ENCODE measurements around the gene TGFB1. TPM values are rescaled to one million over a fixed set of nuclear protein-coding genes. Genes with fewer than 3 reads are reported as not detected.

The TGFB1 gene
- total RNA-seq, 4 donors from 2014 or later, result 11.4 to 26.9 (median 22.2) TPM

GRCh38 chr19:41321204-41321599 lies 32.5 kb downstream of the TGFB1 start:
- 57 to 65% methylated on average over 7 of the region's 7 CpGs for WGBS, 2 donors
- no peak for TF ChIP-seq CTCF (IDR thresholded peaks at IDR 0.05)
- TF ChIP-seq POLR2A (IDR thresholded peaks at IDR 0.05), result no peak
- intact Hi-C loops (cut with DNase I; ENCODE audit: low total_unique reads), result no loop called here
- no peak for DNase-seq (ENCODE audit: low spot score in 2 of 2)
- no peak overlapping the region for H3K4me3 ChIP-seq (ENCODE audit: low read depth, poor library complexity, severe bottlenecking)

- TF ChIP-seq POLR2A (IDR thresholded peaks at IDR 0.05), result no peak
- no peak for TF ChIP-seq CTCF (IDR thresholded peaks at IDR 0.05)
- 82 to 85% methylated on average over 4 of the region's 4 CpGs for WGBS, 2 donors
- DNase-seq (ENCODE audit: low spot score in 2 of 2), result no peak
- intact Hi-C loops (cut with DNase I; ENCODE audit: low total_unique reads), result no loop called here
- no peak overlapping the region for H3K4me3 ChIP-seq (ENCODE audit: low read depth, poor library complexity, severe bottlenecking)
Observed at GRCh38 chr19:41320568-41320967, 33.2 kb downstream of the TGFB1 start.

GRCh38 chr19:41320185-41320518 lies 33.6 kb downstream of the TGFB1 start:
- TF ChIP-seq CTCF (IDR thresholded peaks at IDR 0.05), result no peak
- TF ChIP-seq POLR2A (IDR thresholded peaks at IDR 0.05), result no peak
- no peak overlapping the region for H3K4me3 ChIP-seq (ENCODE audit: low read depth, poor library complexity, severe bottlenecking)
- no peak for DNase-seq (ENCODE audit: low spot score in 2 of 2)
- intact Hi-C loops (cut with DNase I; ENCODE audit: low total_unique reads), result no loop called here
- WGBS, 2 donors, result 87% methylated on average over 11 of the region's 11 CpGs

GRCh38 chr19:41319500-41320184 lies 34.1 kb downstream of the TGFB1 start:
- 81 to 86% methylated on average over 17 to 20 of the region's 20 CpGs for WGBS, 2 donors
- intact Hi-C loops (cut with DNase I; ENCODE audit: low total_unique reads), result no loop called here
- H3K4me3 ChIP-seq (ENCODE audit: low read depth, poor library complexity, severe bottlenecking), result no peak overlapping the region
- no peak for DNase-seq (ENCODE audit: low spot score in 2 of 2)
- TF ChIP-seq POLR2A (IDR thresholded peaks at IDR 0.05) (no peak), CTCF (IDR thresholded peaks at IDR 0.05) (no peak)

- TF ChIP-seq CTCF (IDR thresholded peaks at IDR 0.05) (no peak), POLR2A (IDR thresholded peaks at IDR 0.05) (no peak)
- DNase-seq (ENCODE audit: low spot score in 2 of 2), result no peak
- intact Hi-C loops (cut with DNase I; ENCODE audit: low total_unique reads), result no loop called here
- H3K4me3 ChIP-seq (ENCODE audit: low read depth, poor library complexity, severe bottlenecking), result no peak overlapping the region
- WGBS, 2 donors, result 63 to 73% methylated on average over 17 to 19 of the region's 19 CpGs
Observed at GRCh38 chr19:41318696-41319499, 34.8 kb downstream of the TGFB1 start.
